HepG2 (cell line): ENCODE measurements around the gene ACSL5. TPM values are rescaled to one million over a fixed set of nuclear protein-coding genes. Genes with fewer than 3 reads are reported as not detected.
A peak's percentile ranks its signal among the peaks of the same experiment; 100 is the strongest.

ENCODE experiments used
- AHDC1 ChIP-seq: sonication (generic); formaldehyde crosslinking; IDR thresholded peaks from 2 replicates; pipeline ENCODE4 v1.5.1; 2020; ENCODE audit warnings: mild to moderate bottlenecking, missing genetic modification reagents, borderline replicate concordance
- ASH2L ChIP-seq: fragments of 300-600, 200-600 bp; sonication (generic); IDR thresholded peaks from 2 replicates; pipeline ENCODE4 v1.7.0; 2017; ENCODE audit warnings: low read depth, mild to moderate bottlenecking, moderate library complexity, mixed read lengths, low read length; ENCODE audit not compliant: insufficient read length
- DRAP1 ChIP-seq: IDR thresholded peaks from 2 replicates; pipeline ENCODE4 v1.6.1; 2016; ENCODE audit warnings: missing genetic modification reagents, missing compliant biosample characterization
- HOXA3 ChIP-seq: sonication (generic); formaldehyde crosslinking; IDR thresholded peaks from 2 replicates; pipeline ENCODE4 v1.5.0; 2020; ENCODE audit warnings: missing genetic modification reagents
- MAZ ChIP-seq, 2 experiments: sonication (generic) in 1 of 2; formaldehyde crosslinking in 1 of 2; IDR thresholded peaks; 2 replicates each; pipeline versions ENCODE4 v1.5.0 to v1.6.1; 2012 to 2020; ENCODE audit warnings: low read depth in 2 of 2, mild to moderate bottlenecking in 2 of 2, borderline replicate concordance in 1 of 2, improper control_type of control experiment in 1 of 2, low read length in 1 of 2, missing genetic modification reagents in 1 of 2, moderate library complexity in 1 of 2
- MTF1 ChIP-seq: sonication (generic); formaldehyde crosslinking; IDR thresholded peaks from 2 replicates; pipeline ENCODE4 v1.5.0; 2020; ENCODE audit warnings: missing genetic modification reagents
- PHF21A ChIP-seq: sonication (generic); formaldehyde crosslinking; IDR thresholded peaks from 2 replicates; pipeline ENCODE4 v1.5.0; 2020; ENCODE audit warnings: mild to moderate bottlenecking, missing genetic modification reagents
- SATB2 ChIP-seq: sonication (generic); formaldehyde crosslinking; IDR thresholded peaks from 2 replicates; pipeline ENCODE4 v1.5.0; 2020; ENCODE audit warnings: missing genetic modification reagents
- SMAD9 ChIP-seq: sonication (generic); formaldehyde crosslinking; IDR thresholded peaks from 2 replicates; pipeline ENCODE4 v1.5.1; 2020; ENCODE audit warnings: mild to moderate bottlenecking, missing genetic modification reagents
- ZMYM3 ChIP-seq: sonication (generic); formaldehyde crosslinking; IDR thresholded peaks from 2 replicates; pipeline ENCODE4 v1.5.1; 2020; ENCODE audit warnings: mild to moderate bottlenecking, missing genetic modification reagents
- ZNF629 ChIP-seq: sonication (generic); formaldehyde crosslinking; conservative IDR thresholded peaks from 2 replicates; pipeline ENCODE4 v1.5.0; 2020; ENCODE audit warnings: missing genetic modification reagents
- polyA plus RNA-seq, 8 experiments: library from polyadenylated mRNA; depleted of rRNA in 3 of 8; stranded (reverse) in 7 of 8; unstranded in 1 of 8; fragments of >200 nt; fragmentation: Illumina TruSeq in 4 of 8; extraction: Trizol in 4 of 8; gene quantifications; 2 replicates each; pipeline versions ENCODE4 v1.2.1 to v1.2.3, GENCODE V29; 2011 to 2016; ENCODE audit warnings: low read depth in 4 of 8, missing spikeins in 1 of 8, mixed read lengths in 1 of 8; ENCODE audit not compliant: insufficient read depth in 1 of 8
- total RNA-seq, 5 experiments: library from RNA; depleted of rRNA; stranded (reverse); fragments of >200 nt; fragmentation: Illumina TruSeq; extraction: Trizol; gene quantifications; 2 replicates each; pipeline ENCODE4 v1.2.3, GENCODE V29; 2016; ENCODE audit warnings: low read depth in 1 of 5
- TF ChIP-seq, protein P1 (sequence below): sonication (generic); formaldehyde crosslinking; IDR thresholded peaks from 2 replicates; pipeline ENCODE4 v1.8.0; 2022; ENCODE audit warnings: missing genetic modification reagents, mild to moderate bottlenecking, moderate library complexity, borderline replicate concordance
- TF ChIP-seq, protein P2 (sequence below): sonication (generic); formaldehyde crosslinking; IDR thresholded peaks from 2 replicates; pipeline ENCODE4 v1.4.0; 2020; ENCODE audit warnings: missing genetic modification reagents, borderline replicate concordance

Gene ACSL5
- total and polyA plus RNA-seq, 2 of the 13 experiments (the other 11 are each of a cell fraction or from before 2014, with no cell fraction given) = 56.4 to 82.5 TPM

GRCh38 chr10:112365014-112365432, 8.9 kb upstream of the ACSL5 start (continued):
- TF ChIP-seq AHDC1 (CRISPR knock-in tag) = no peak
- TF ChIP-seq HOXA3 (CRISPR knock-in tag) = peak; percentile 51
- TF ChIP-seq PHF21A (CRISPR knock-in tag) = peak; percentile 69; the same call in 1 of the 2 replicates
- TF ChIP-seq ASH2L = no peak
- no peak for TF ChIP-seq ZNF629 (CRISPR knock-in tag)
- TF ChIP-seq ZMYM3 (CRISPR knock-in tag) = no peak
- TF ChIP-seq MTF1 (CRISPR knock-in tag) = no peak
- TF ChIP-seq MAZ (IDR thresholded peaks at IDR 0.05; ENCODE audit: borderline replicate concordance, low read depth, low read length) = no peak
- TF ChIP-seq MAZ (CRISPR knock-in tag; IDR thresholded peaks at IDR 0.05; ENCODE audit: low read depth) = no peak
- no peak for TF ChIP-seq SMAD9
- TF ChIP-seq, protein P1, sequence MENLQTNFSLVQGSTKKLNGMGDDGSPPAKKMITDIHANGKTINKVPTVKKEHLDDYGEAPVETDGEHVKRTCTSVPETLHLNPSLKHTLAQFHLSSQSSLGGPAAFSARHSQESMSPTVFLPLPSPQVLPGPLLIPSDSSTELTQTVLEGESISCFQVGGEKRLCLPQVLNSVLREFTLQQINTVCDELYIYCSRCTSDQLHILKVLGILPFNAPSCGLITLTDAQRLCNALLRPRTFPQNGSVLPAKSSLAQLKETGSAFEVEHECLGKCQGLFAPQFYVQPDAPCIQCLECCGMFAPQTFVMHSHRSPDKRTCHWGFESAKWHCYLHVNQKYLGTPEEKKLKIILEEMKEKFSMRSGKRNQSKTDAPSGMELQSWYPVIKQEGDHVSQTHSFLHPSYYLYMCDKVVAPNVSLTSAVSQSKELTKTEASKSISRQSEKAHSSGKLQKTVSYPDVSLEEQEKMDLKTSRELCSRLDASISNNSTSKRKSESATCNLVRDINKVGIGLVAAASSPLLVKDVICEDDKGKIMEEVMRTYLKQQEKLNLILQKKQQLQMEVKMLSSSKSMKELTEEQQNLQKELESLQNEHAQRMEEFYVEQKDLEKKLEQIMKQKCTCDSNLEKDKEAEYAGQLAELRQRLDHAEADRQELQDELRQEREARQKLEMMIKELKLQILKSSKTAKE (CRISPR knock-in tag) = no peak
- TF ChIP-seq SATB2 (CRISPR knock-in tag) = no peak
- TF ChIP-seq DRAP1 (CRISPR knock-in tag) = 0 out of 2 replicates have a peak, but pooled peaks have one; percentile 38
- TF ChIP-seq, protein P2, sequence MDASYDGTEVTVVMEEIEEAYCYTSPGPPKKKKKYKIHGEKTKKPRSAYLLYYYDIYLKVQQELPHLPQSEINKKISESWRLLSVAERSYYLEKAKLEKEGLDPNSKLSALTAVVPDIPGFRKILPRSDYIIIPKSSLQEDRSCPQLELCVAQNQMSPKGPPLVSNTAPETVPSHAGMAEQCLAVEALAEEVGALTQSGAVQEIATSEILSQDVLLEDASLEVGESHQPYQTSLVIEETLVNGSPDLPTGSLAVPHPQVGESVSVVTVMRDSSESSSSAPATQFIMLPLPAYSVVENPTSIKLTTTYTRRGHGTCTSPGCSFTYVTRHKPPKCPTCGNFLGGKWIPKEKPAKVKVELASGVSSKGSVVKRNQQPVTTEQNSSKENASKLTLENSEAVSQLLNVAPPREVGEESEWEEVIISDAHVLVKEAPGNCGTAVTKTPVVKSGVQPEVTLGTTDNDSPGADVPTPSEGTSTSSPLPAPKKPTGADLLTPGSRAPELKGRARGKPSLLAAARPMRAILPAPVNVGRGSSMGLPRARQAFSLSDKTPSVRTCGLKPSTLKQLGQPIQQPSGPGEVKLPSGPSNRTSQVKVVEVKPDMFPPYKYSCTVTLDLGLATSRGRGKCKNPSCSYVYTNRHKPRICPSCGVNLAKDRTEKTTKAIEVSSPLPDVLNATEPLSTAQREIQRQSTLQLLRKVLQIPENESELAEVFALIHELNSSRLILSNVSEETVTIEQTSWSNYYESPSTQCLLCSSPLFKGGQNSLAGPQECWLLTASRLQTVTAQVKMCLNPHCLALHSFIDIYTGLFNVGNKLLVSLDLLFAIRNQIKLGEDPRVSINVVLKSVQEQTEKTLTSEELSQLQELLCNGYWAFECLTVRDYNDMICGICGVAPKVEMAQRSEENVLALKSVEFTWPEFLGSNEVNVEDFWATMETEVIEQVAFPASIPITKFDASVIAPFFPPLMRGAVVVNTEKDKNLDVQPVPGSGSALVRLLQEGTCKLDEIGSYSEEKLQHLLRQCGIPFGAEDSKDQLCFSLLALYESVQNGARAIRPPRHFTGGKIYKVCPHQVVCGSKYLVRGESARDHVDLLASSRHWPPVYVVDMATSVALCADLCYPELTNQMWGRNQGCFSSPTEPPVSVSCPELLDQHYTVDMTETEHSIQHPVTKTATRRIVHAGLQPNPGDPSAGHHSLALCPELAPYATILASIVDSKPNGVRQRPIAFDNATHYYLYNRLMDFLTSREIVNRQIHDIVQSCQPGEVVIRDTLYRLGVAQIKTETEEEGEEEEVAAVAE = no peak
